Measurements from ENCODE around the gene C6orf89.

DNA sequence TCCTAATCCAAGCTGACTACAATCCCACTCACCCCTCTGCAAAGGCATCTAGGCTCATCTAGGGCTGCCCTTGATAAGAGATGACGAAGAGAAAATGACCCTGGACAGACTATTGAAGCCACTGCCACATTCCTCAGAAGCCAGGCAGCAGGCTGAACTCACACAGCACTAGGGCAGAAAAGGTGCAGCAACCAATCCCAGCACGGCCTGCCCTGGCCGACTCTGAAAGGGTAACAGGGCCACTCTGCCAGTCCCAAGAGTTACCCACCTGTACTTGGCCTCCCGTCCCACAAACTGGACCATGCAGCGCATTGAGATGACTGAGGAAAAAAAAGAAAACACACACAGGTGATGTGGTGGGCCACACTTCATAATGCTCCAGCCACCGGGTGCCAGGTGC, 91.2 kb downstream of the C6orf89 start:
- TF ChIP-seq GATA2 (IDR thresholded peaks at IDR 0.05; ENCODE audit: low read depth, low read length) (no peak), GATA3 (IDR thresholded peaks at IDR 0.05; ENCODE audit: low read depth, low read length) (no peak)
